ENCODE measurements around the gene LCA5L.

GRCh38 chr21:39400173-39400572 is 45.4 kb downstream of the LCA5L start:
- no peak for TF ChIP-seq CTCF (IDR thresholded peaks at IDR 0.05)
- TF ChIP-seq POLR2A (IDR thresholded peaks at IDR 0.05), result no peak

All from thyroid gland (tissue), 4 donors.